ENCODE data around the gene LIMCH1. TPM values are rescaled to one million over a fixed set of nuclear protein-coding genes. Genes with fewer than 3 reads are reported as not detected.

Gene LIMCH1
- total RNA-seq, 2 donors from 2014 or later, result 3.1 to 5.8 TPM

- peak; percentile 48 for DNase-seq
- Histone ChIP-seq H3K4me1 (ENCODE audit: control insufficient read depth, insufficient read depth, low read length) (no peaks in the 10 kb centered on the region), H3K9me3 (ENCODE audit: control insufficient read depth, low read length) (peaks cover 16% of the 10 kb centered on the region), H3K9ac (ENCODE audit: extremely low read depth, low read length, poor library complexity, severe bottlenecking) (no peak overlapping the region), H3K27me3 (ENCODE audit: control insufficient read depth, insufficient read depth, low read length, poor library complexity, severe bottlenecking) (peaks cover 99% of the 10 kb centered on the region), H3K27ac (ENCODE audit: low read depth, low read length) (no peak overlapping the region), H3K4me3 (ENCODE audit: low read length) (no peak overlapping the region), H3K36me3 (ENCODE audit: control insufficient read depth, insufficient read depth, low read length) (no peaks in the 10 kb centered on the region)
- no peaks in the 10 kb centered on the region for H3K36me3 Mint-ChIP-seq (ENCODE audit: low read depth)
- no peak overlapping the region for H3K27ac Mint-ChIP-seq
- H3K9me3 Mint-ChIP-seq, result peaks cover 16% of the 10 kb centered on the region
- TF ChIP-seq CTCF (conservative IDR thresholded peaks at IDR 0.05), result no peak
- H3K4me3 Mint-ChIP-seq, result no peak overlapping the region
- WGBS, 2 experiments (ENCODE audit: insufficient coverage in 1 of 2, insufficient read length in 1 of 2), result 5 to 10% methylated on average over 19 to 33 of the region's 33 CpGs
- H3K27me3 Mint-ChIP-seq (ENCODE audit: insufficient read depth), result peaks cover 99% of the 10 kb centered on the region
- peaks cover 17% of the 10 kb centered on the region for H3K4me1 Mint-ChIP-seq
Observed at GRCh38 chr4:41744572-41745291, 206.8 kb downstream of the LIMCH1 start.

GRCh38 chr4:41745292-41746024, 207.5 kb downstream of the LIMCH1 start:
- Histone ChIP-seq H3K4me3 (ENCODE audit: low read length) (no peak overlapping the region), H3K27ac (ENCODE audit: low read depth, low read length) (no peak overlapping the region), H3K36me3 (ENCODE audit: control insufficient read depth, insufficient read depth, low read length) (no peaks in the 10 kb centered on the region), H3K4me1 (ENCODE audit: control insufficient read depth, insufficient read depth, low read length) (no peaks in the 10 kb centered on the region), H3K9ac (ENCODE audit: extremely low read depth, low read length, poor library complexity, severe bottlenecking) (no peak overlapping the region), H3K9me3 (ENCODE audit: control insufficient read depth, low read length) (peaks cover 16% of the 10 kb centered on the region), H3K27me3 (ENCODE audit: control insufficient read depth, insufficient read depth, low read length, poor library complexity, severe bottlenecking) (peaks cover 99% of the 10 kb centered on the region)
- 2 to 4% methylated on average over 21 to 54 of the region's 54 CpGs for WGBS, 2 experiments (ENCODE audit: insufficient coverage in 1 of 2, insufficient read length in 1 of 2)
- TF ChIP-seq CTCF (conservative IDR thresholded peaks at IDR 0.05), result no peak
- Mint-ChIP-seq H3K27me3 (ENCODE audit: insufficient read depth) (peaks cover 99% of the 10 kb centered on the region), H3K4me1 (peaks cover 21% of the 10 kb centered on the region), H3K4me3 (peak overlapping the region; percentile 33), H3K36me3 (ENCODE audit: low read depth) (no peaks in the 10 kb centered on the region), H3K27ac (no peak overlapping the region), H3K9me3 (peaks cover 16% of the 10 kb centered on the region)
- DNase-seq, result peak; percentile 78

DNA sequence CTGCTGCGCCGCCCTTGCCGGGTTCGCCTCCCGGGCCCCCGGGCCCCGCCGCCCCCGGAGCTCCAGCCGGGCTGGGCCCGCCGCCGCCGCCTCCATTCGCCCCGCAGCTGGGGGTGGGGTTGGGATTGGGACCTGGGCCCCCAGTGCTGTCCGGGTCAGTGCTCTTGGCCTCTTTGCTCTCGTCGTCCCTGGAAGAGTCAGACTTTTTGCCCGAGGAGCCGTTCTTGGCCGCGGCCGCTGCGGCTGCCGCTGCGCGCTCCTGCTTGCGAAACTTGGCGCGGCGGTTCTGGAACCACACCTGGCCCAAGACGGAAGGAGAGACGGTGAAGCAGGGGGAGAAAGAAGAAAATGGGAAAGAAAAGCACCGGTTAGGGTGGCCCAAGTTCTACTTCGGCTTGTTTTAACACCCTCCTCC, 208.1 kb downstream of the LIMCH1 start:
- Mint-ChIP-seq H3K4me3 (peak overlapping the region; percentile 33), H3K27me3 (ENCODE audit: insufficient read depth) (peaks cover 99% of the 10 kb centered on the region), H3K4me1 (peaks cover 25% of the 10 kb centered on the region), H3K9me3 (peaks cover 16% of the 10 kb centered on the region), H3K36me3 (ENCODE audit: low read depth) (no peaks in the 10 kb centered on the region), H3K27ac (no peak overlapping the region)
- no peaks in the 10 kb centered on the region for H3K36me3 ChIP-seq (ENCODE audit: control insufficient read depth, insufficient read depth, low read length)
- H3K4me1 ChIP-seq (ENCODE audit: control insufficient read depth, insufficient read depth, low read length), result no peaks in the 10 kb centered on the region
- peak; percentile 70 for DNase-seq
- no peak overlapping the region for H3K4me3 ChIP-seq (ENCODE audit: low read length)
- 1% methylated on average over 36 of the region's 36 CpGs; no CpG with 5 or more reads in 1 of the 2 experiments for WGBS, 2 experiments (ENCODE audit: insufficient coverage in 1 of 2, insufficient read length in 1 of 2)
- H3K27ac ChIP-seq (ENCODE audit: low read depth, low read length), result no peak overlapping the region
- TF ChIP-seq CTCF (conservative IDR thresholded peaks at IDR 0.05), result no peak
- H3K9me3 ChIP-seq (ENCODE audit: control insufficient read depth, low read length), result peaks cover 16% of the 10 kb centered on the region
- peaks cover 99% of the 10 kb centered on the region for H3K27me3 ChIP-seq (ENCODE audit: control insufficient read depth, insufficient read depth, low read length, poor library complexity, severe bottlenecking)
- no peak overlapping the region for H3K9ac ChIP-seq (ENCODE audit: extremely low read depth, low read length, poor library complexity, severe bottlenecking)
